ENCODE results near the gene TRIM21. TPM values are rescaled to one million over a fixed set of nuclear protein-coding genes. Genes with fewer than 3 reads are reported as not detected.
A peak's percentile ranks its signal among the peaks of the same experiment; 100 is the strongest.
"Not testable (repeated sequence)": the region's sequence is repeated elsewhere in the genome, so short reads cannot be mapped to it uniquely, and the experiment has no call there.

Gene TRIM21
- 14.2 and 15.2 TPM in 2 replicates for total RNA-seq (2014; rRNA removed; shearing (Covaris generic))
- polyA plus RNA-seq (2015; cell fraction: cytosol; rRNA removed): 12.8 and 14.1 TPM in 2 replicates
- 12.1 and 14.2 TPM in 2 replicates for polyA plus RNA-seq (2015; cell fraction: nucleus; rRNA removed)

GRCh38 chr11:4393209-4393857, at the start of gene TRIM21:
Gene TRIM21 (minus strand): TSS chr11:4393702. CDS start chr11:4390409, 3,293 bp downstream.
- in situ Hi-C loops (cut with HindIII; ENCODE audit: low pct_unique_long_range_greater_than_20kb, low sequenced_read_pairs): no loop called here
- DNase-seq (ENCODE audit: low read depth, low spot score): peak; percentile 87

DNA sequence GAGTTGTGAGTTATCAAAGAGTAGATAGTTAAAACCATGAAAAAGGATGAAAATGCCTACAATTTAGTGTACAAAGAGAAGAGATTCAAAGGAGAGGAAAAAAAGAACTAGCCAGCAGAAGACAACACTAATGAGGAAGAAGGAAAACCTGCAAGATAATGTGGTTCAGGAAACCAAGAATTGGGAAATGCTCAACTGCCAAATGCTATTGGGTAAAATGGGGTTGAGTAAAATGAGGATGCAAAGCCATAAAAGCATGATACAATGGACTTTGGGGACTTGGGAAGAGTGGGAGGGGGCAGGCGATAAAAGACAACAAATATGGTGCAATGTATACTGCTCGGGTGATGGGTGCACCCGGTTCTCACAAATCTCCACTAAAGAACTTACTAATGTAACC, 48.0 kb upstream of the TRIM21 start:
- in situ Hi-C loops (cut with HindIII; ENCODE audit: low pct_unique_long_range_greater_than_20kb, low sequenced_read_pairs): no loop called here
- no peak for DNase-seq (ENCODE audit: low read depth, low spot score)

DNA sequence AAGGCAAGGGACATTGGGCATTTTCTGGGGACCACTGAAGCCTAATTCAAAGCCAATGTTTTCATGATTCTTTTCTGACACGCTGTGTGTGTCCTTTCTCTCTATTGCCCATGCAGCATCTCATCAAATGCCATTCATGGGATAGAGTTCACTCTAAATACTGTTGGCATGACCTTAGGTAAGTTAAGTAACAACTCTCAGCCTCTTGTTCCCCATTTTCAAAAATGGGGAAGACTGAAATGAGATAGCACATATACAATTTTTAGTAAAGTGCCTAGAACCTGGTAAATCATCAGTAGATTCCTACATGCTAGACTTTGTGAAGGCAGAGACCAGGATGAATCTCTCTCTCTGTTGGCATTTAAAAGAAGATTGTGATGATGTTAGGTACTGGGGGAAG, 42.9 kb upstream of the TRIM21 start:
- in situ Hi-C loops (cut with HindIII; ENCODE audit: low pct_unique_long_range_greater_than_20kb, low sequenced_read_pairs): no loop called here

GRCh38 chr11:4433856-4434255, 40.4 kb upstream of the TRIM21 start:
- no peak for DNase-seq (ENCODE audit: low read depth, low spot score)
- in situ Hi-C loops (cut with HindIII; ENCODE audit: low pct_unique_long_range_greater_than_20kb, low sequenced_read_pairs): no loop called here

More for the DNA sequence above, 42.9 kb upstream of the TRIM21 start:
- no peak for DNase-seq (ENCODE audit: low read depth, low spot score)

DNA sequence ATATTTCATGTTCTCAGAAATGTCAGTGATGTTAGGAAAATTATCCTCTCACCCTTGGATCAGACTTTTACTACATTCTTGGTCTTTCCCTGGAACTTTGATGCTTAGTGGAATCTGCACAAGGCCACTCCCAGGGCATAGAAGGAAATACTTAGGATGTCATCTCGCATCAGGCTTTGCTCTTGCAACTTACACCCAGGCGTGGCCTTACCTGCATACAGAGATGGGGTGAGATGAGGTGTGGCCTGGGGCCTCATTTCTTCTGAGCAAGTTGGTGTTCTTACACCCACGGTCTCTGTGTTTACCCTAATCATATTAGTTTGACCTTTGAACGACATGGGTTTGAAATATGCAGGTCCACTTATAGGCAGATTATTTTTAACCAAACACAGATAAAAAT, 36.5 kb upstream of the TRIM21 start:
- DNase-seq (ENCODE audit: low read depth, low spot score): no peak
- in situ Hi-C loops (cut with HindIII; ENCODE audit: low pct_unique_long_range_greater_than_20kb, low sequenced_read_pairs): no loop called here

- in situ Hi-C loops (cut with HindIII; ENCODE audit: low pct_unique_long_range_greater_than_20kb, low sequenced_read_pairs): no loop called here
- no peak for DNase-seq (ENCODE audit: low read depth, low spot score)
Measured at GRCh38 chr11:4418403-4418802, 24.9 kb upstream of the TRIM21 start.

GRCh38 chr11:4416816-4417215, 23.3 kb upstream of the TRIM21 start:
- DNase-seq (ENCODE audit: low read depth, low spot score): no peak
- in situ Hi-C loops (cut with HindIII; ENCODE audit: low pct_unique_long_range_greater_than_20kb, low sequenced_read_pairs): no loop called here

DNA sequence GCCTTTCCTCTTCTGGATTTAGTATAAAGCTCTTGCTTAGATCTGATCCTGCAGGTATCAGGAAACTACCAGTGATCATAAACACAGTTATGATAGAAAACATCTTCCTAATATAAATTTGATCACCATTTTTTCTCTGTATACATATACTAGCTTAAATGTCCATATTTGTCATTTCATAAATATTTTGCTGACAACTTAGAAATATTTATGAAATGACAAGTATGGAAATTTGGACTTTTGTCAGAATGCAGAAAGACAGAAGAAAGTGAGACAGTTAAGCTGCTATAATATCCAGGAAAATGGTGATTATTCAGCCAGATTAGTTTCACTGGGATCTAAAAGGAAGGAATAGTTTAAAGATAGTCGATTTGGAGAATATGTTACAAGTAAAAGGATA, 22.8 kb upstream of the TRIM21 start:
- DNase-seq (ENCODE audit: low read depth, low spot score): no peak
- in situ Hi-C loops (cut with HindIII; ENCODE audit: low pct_unique_long_range_greater_than_20kb, low sequenced_read_pairs): no loop called here

DNA sequence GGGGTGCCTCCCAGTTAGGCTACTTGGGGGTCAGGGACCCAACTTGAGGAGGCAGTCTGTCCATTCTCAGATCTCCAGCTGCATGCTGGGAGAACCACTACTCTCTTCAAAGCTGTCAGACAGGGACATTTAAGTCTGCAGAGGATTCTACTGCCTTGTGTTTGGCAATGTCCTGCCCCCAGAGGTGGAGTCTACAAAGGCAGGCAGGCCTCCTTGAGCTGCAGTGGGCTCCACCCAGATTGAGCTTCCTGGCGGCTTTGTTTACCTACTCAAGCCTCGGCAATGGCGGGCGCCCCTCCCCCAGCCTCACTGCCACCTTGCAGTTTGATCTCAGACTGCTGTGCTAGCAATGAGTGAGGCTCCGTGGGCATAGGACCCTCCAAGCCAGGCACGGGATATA, 12.7 kb upstream of the TRIM21 start:
- in situ Hi-C loops (cut with HindIII; ENCODE audit: low pct_unique_long_range_greater_than_20kb, low sequenced_read_pairs): not testable (repeated sequence)

DNA sequence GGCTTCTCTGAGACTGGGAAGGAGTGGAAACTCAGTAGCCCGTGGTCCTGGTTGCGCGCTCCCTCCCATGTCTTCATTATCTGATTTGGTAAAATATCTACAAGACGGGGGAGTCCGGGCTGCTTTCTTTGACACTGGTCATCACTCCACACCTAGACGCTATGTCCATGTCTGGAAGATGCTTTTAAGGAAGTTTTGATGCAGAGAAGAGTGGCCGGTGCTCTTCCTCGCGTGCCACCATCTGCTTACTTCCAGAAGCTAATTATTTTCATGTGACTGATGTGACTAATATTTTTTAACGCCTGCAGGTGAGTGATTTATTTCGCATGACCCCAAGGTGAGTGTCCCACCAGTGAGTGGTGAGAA, 339 bp upstream of the TRIM21 start:
- in situ Hi-C loops (cut with HindIII; ENCODE audit: low pct_unique_long_range_greater_than_20kb, low sequenced_read_pairs): no loop called here

More for the DNA sequence above, 12.7 kb upstream of the TRIM21 start:
- not testable (repeated sequence) for DNase-seq (ENCODE audit: low read depth, low spot score)

GRCh38 chr11:4388221-4388620, 5.3 kb downstream of the TRIM21 start:
- no peak for DNase-seq (ENCODE audit: low read depth, low spot score)
- in situ Hi-C loops (cut with HindIII; ENCODE audit: low pct_unique_long_range_greater_than_20kb, low sequenced_read_pairs): no loop called here

More for the DNA sequence above, 339 bp upstream of the TRIM21 start:
- no peak for DNase-seq (ENCODE audit: low read depth, low spot score)

DNA sequence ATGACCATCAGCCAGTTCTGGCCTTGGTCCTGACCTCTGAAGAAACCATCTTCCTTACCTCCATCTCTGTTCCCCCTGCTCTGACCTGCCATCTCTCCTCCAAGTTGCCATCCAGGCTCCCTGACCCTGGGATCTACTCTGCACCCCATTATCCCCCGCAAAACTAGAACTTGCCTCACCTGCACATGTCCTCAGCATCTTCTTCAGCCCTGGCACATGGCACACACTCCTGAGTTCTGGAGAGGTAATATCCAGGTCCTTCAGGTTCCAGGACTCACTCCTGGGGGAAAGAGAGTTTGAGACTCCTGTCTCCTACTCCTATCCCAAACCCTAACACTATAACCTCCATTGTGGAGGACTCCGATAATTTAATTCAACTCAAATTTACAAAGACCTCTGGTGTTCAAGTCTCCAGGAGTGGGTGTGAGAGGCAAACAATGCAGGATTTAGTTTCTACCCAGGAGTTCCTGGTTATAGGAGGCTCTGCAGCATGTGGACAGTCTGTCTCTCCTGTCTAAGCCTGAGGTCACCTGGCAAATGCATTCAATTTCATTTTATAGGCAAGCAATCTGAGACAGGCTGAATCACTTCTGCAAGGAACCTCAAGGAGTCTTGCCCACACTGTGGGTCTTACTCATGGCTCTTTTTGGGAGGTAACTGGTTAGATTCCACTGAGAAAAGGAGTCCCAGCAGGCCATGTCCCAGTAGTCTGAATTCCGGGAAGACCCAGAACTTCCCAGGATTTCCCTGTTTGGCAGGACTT, 7.3 kb downstream of the TRIM21 start:
- in situ Hi-C loops (cut with HindIII; ENCODE audit: low pct_unique_long_range_greater_than_20kb, low sequenced_read_pairs): no loop called here
- DNase-seq (ENCODE audit: low read depth, low spot score): no peak

DNA sequence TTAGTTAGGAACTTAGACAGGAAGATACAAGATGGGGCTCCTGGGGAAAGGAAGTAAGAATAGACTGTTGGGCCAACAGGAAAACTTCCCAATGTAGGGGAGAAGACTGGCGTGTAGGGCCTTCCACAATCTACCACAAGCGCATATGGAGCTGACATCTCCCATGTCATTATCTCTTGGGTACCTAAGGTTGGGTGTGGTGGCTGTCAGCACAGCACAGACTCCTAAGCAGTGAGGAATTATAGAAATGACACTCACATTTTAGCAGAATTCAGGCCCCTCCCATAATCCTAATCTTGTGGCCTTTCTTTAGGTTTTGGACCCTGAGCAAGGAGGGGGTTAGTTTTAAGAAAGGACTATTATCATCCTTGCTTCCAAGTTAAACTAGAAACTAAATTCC, 11.6 kb downstream of the TRIM21 start:
- in situ Hi-C loops (cut with HindIII; ENCODE audit: low pct_unique_long_range_greater_than_20kb, low sequenced_read_pairs): no loop called here
- no peak for DNase-seq (ENCODE audit: low read depth, low spot score)

GRCh38 chr11:4375431-4376140, 17.9 kb downstream of the TRIM21 start:
- no peak for DNase-seq (ENCODE audit: low read depth, low spot score)
- in situ Hi-C loops (cut with HindIII; ENCODE audit: low pct_unique_long_range_greater_than_20kb, low sequenced_read_pairs): no loop called here

DNA sequence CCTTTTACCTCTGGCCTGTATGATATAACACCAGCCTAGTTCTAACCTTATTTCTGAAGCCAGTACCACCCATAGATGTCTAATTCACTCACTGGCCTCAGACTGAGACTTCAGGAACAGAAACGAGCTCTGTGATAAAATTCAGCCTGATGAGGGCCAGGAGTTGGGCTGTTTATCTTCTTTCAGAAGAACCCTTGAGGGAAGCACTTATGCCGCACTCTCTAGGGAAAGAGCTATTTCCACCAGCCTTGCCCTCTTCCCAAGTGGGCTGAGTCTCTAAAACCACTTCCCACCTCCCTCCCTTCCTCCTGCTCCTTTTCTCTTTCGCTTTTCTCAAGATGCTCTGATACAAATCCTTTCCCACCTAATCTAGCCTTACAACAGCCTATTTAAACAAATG, 23.3 kb downstream of the TRIM21 start:
- in situ Hi-C loops (cut with HindIII; ENCODE audit: low pct_unique_long_range_greater_than_20kb, low sequenced_read_pairs): no loop called here
- no peak for DNase-seq (ENCODE audit: low read depth, low spot score)

GRCh38 chr11:4368286-4368685, 25.2 kb downstream of the TRIM21 start, which contains the start of gene OR52B4:
Gene OR52B4 (minus strand): TSS chr11:4368386. CDS start chr11:4368295, 91 bp downstream.
- in situ Hi-C loops (cut with HindIII; ENCODE audit: low pct_unique_long_range_greater_than_20kb, low sequenced_read_pairs): no loop called here
- DNase-seq (ENCODE audit: low read depth, low spot score): no peak

DNA sequence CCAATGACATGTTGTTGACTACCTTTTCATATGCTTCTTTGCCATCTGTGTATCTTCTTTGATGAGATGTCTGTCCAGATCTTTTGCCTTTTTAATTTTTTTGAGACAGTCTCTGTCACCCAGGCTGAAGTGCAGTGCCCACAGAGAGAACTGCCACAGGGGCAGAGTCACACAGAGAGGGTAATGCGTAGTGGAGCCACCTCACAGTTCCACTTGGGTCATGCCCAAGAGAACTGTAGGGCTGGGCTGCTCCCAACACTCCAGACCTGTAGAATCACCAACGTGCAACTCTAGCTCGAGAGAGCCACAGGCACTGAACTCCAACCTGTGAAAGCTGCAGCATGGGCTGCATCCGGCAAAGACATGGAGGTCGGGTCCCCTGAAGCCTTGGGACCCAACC, 45.4 kb downstream of the TRIM21 start:
- DNase-seq (ENCODE audit: low read depth, low spot score); in situ Hi-C loops (cut with HindIII; ENCODE audit: low pct_unique_long_range_greater_than_20kb, low sequenced_read_pairs): not testable (repeated sequence)

- DNase-seq (ENCODE audit: low read depth, low spot score); in situ Hi-C loops (cut with HindIII; ENCODE audit: low pct_unique_long_range_greater_than_20kb, low sequenced_read_pairs): not testable (repeated sequence)
Measured at GRCh38 chr11:4345366-4345765, 48.1 kb downstream of the TRIM21 start.
